GM19372 (cell line): ENCODE data around the gene MFSD1.
A peak's percentile ranks its signal among the peaks of the same experiment; 100 is the strongest.
"Not testable (repeated sequence)": the region's sequence is repeated elsewhere in the genome, so short reads cannot be mapped to it uniquely, and the experiment has no call there.

ENCODE experiments used
- ATAC-seq: cut with Tn5 transposase; IDR thresholded peaks from one replicate; pipeline ENCODE4 v1.9.1; 2021; ENCODE audit warnings: mild to moderate bottlenecking, low read depth, moderate library complexity; ENCODE audit not compliant: unreplicated experiment

Gene MFSD1

DNA sequence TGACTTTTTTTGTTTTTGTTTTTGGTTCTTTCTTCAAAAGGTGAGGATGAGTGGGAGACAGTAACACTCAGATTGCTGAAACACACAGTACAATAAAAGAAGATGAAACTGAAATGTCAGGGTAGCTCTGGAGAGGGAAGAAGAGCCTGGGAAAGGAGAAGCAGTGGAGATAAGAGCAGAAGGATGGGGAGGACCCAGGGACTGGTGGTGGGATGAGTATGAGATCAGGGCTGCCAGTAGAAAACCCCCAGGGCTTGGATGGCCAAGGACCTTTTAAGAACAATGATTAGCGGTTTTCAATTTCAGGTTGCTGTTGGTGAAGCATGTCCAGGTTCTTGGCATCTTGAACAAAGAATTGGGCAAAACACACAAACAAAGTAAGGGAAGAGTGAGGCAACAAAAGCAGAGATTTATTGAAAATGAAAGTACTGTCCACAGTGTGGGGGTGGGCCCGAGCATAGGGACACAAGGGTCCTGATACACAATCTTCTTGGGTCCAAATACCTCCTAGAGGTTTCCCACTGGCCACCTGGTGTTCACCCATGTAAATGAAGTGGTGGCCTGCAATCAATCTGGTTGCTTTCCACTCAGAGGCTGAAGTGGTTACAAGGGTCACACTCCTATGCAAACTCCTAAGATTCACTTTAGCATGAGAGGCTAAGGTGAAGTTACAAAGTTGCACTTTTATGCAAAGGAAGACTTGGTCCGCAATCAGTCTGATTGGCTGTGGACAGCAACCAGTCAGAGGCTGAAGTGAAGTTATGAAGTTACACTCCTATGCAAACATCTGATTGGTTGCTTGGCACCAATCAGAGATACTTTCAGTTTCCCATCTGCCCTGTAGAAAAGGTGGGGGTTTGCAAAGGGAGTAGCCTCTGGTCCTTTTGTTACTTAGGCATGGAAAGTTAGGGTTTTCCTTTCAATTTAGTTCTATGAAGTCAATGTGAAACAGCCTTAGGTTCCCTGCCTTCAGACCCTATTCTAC is 26.1 kb upstream of the MFSD1 start:
- no peak for ATAC-seq

DNA sequence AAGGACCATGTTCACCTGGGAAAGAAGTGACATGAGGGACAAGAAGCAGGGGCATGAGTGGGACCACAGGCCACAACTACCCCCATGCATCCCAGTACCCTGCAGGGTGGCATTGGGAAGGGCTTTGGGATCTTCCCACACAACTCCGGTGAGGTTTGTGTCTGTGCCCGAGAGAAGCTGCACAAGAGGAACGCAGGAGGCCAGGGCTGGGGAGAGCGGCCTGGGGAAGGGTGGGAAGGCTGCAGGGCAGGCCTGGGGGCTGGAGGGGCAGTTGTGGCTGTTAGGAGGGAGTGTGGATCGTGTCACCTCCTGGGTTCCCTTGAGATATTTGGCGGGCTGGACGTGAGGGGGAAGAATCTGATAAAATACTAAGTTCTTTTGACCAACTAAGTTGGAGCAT is 25.3 kb upstream of the MFSD1 start:
- no peak for ATAC-seq

DNA sequence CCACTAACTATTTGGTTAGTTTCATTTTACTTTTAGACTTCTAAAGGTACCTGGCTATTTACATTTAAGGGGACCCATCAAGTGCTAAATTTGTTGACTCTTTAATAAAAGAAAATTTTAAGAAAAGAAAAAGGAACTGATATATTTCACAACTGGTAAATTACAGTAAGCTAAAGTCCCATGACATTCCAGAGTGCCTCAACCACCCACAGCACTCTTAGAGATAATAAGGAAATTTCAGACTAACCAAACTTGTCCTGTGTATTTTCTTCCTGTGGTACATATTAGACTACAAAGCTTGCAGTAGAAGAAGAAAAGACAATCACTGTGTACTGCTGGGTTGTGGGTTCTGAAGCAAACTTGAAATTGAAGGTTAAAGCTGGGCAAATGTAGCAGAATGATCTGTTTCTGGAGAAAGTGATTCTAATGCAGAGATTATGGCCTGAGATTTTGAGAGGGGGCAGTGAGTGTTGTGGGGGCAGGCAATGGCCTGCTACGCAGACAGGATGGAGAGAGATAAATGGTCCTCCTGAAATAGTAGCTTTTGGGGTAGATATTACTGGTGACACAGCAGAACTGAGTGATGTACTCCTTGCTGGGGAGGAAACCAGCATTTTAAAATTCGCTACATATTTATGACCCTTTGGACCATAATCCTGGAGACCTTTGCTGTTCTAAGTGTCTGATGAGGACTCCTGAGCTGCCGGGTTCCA is 24.5 kb upstream of the MFSD1 start:
- ATAC-seq = no peak

DNA sequence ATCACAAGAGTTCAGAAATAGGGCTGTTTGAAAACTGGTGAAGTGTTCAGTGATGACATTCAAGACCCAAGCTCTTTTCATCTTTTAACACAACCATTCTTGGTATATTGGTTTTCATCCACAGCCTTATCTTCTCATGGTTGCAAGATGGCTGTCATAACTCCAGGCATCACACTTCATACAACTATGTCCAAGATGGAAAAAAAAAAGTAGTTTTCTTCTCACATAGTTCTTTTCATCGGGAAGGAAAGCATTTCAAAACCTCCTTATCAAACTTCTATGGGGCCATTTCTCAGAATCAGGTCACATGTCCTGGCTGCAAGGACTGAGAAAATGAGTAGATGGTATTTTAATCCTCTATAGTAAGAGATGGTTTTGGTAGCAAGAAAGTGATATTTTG is 21.1 kb upstream of the MFSD1 start:
- ATAC-seq = no peak

DNA sequence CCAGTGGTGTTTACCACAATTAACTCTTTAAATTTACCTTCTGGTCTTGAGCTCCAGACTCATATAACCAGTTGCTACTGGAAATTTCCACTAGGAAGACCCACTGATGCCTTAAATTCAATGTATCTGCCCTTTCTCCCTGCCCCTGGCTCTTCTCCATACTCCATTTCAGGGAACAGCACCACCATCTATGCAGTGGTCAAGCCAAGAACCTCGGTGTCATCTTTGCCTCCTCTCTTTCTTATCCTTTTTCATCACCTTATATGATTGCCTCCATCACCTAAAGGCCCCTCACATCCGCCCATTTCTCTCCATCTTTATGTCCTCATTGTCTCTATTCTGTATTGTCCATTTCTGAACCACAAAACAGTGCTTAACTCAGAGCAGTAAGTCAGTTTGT is 20.7 kb upstream of the MFSD1 start:
- no peak for ATAC-seq

DNA sequence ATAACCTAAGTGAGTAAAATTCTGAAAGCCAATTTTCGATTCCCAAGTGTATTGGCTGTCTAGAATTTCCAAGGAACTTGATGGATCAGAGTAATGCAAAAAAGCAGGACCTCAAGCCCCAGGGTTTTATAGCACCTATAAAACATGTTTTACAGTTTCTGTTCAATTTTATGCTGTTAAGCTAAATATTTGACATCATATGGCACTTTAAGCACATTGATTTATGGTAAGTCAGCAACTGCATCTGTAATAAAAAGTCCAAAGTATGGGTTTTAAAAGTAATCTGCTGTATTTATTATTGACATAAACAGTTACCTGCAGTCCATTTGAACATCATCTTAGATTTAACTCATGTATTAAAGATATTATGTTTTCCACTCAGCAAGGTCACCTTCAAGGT is 20.0 kb upstream of the MFSD1 start:
- no peak for ATAC-seq

DNA sequence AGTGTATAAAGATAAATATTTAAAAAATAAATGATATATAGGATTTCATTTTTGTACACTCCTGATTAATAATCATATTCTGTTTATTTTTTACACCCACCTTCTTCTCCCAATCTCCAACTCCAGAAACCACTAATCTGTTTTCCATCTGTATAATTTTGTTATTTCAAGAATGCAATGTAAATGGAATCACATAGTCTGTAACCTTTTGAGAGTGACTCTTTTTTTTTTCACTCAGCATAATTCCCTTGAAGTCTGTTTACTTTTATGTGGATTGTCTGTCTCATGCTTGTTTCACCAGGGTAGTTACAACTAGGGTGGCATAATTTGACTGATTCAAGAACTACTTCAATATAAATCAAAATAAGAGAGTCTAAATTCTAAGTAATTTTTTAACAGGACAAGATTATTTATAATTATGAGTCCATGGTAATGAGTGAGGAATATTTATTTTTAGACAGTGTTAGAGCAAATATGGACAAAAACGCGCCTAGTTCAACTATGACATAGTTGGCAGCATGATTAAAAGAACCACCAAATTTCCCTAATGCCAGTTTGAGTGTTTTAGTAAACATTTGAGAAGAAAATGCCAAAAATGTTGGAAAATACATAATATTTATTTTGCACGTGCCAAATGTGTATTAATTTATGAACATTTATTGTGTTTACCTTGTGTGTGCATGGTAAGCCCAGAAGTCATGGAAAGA is 19.4 kb upstream of the MFSD1 start:
- no peak for ATAC-seq

DNA sequence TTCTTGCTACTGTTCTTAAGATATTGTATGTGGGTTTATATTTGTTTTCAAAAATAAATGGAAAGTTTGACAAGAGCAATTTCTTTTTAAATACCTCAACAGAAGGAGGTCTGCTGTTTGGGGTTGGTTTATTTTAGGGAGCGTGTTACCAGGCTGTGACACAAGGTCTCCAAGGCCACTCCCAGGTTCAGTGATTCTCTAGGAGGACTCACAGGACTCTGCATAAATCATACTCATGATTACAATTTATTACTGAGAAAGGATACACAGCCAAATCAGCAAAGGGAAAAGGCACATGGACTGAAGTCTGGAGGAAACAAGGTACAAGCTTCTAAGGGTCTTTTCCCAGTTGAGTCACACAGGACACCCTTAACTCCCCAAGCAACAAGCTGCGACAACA is 18.8 kb upstream of the MFSD1 start:
- ATAC-seq = no peak

DNA sequence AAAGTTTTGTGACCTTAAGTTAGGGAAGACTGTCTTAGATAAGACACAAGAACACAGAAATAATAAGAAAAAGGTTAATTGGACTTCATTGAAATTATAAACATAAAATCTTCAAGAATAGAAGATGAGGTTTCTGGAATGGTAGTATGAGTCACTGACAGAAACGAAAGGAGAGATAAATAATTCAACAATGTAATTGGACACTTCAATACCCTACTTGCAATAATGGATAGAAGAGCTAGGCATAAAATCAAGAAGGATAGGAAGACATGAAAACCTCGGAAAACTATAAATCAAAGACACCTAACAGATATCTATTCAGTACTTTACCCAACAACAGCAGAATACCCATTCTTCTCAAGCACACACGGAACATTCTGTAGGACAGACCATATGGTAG is 15.9 kb upstream of the MFSD1 start:
- ATAC-seq = no peak

DNA sequence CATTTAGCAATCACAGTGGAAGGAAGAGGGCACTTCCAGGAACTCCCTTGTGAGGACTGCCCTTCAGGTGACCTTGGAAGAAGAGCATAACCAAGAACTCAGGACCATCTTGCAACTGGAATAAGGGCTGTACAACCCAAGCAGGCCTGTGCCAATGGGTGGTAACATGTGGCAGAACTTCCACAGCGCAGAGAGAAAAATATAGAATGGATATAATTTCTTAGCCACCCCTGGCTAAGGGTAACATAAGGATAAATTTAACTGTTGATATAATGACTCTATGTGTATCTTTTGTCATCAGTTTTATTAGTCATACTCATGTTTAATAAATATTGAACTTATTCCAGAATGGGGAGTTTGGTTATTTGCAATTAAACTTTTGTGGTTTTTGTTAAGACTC is 13.4 kb upstream of the MFSD1 start:
- ATAC-seq = no peak

DNA sequence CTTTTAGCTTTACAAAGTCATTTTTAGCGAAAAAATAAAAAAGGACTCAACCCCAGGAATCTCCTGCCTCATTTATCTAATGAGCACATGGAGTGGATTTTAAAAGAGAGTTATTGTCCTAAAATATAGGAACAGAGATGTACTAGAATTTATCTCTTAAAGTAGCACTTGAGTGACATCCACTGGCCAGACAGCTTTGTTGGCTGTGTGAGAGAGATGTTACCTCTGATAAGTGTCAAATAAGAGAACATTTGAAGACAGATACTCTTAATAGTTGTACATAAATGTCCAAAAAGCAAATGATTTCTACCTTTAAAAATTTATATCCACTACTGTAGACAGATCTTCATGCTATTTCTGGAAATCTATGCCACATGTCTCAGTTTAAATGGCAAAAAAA is 12.3 kb upstream of the MFSD1 start:
- no peak for ATAC-seq

DNA sequence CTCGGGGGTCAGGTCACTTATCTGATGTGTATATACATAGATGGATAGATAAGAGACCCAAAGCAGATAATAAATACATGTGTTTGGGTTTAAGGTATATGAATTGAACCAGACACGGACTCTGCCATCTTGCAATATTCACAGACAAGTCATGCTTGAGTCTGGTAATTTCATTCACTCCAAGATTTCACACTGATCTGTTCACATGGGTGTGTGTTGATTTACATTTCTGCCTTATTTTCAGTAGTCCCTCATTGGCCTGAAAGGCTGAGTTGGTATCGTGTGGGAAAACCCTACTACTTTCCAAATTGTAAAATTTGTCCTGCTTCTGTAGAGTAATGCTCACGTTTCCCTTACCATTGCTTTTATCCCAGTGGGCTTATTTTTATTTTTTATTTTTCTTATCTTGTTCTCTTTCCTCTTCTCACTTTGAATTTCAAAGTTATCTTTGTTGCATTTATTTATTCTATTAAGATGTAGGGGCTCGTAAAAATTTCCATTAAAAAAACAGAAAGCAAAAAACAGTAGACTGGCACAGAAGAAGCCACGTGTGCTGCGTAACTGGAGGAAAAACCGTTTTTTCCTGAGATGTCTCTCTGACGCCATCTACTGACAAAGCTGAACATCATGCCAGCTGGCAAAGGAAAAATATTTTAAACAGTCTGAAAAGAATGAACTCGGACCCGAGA is 10.8 kb upstream of the MFSD1 start:
- ATAC-seq = peak; percentile 64

DNA sequence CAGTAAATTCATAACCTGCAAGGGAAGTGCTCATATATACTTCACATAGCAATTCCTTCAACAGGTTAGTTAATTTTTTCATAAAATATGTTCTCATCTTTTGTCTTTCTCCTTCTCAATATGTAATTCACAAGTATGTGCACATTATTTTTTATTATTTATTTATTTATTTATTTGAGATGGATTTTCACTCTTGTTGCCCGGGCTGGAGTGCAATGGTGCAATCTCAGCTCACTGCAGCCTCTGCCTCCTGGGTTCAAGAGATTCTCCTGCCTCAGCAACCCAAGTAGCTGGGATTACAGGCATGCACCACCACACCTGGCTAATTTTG is 10.3 kb upstream of the MFSD1 start:
- ATAC-seq = not testable (repeated sequence)

DNA sequence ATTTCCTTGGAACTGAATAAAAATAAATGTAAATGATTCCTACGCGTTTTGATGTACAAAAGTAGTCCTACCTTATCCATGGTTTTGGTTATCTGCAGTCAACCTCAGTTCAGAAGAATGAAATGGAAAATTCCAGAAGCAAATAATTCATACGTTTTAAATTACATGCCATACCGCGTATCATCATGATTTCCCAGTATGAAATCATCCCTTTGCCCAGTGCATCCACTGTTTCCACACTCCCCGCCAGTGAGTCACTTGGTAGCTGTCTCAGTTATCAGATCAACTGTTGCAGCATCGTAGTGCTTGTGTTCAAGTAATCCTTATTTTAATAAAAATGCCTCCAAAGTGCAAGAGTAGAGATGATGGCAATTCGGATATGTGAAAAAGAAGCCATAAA is 9.1 kb upstream of the MFSD1 start:
- ATAC-seq = no peak

DNA sequence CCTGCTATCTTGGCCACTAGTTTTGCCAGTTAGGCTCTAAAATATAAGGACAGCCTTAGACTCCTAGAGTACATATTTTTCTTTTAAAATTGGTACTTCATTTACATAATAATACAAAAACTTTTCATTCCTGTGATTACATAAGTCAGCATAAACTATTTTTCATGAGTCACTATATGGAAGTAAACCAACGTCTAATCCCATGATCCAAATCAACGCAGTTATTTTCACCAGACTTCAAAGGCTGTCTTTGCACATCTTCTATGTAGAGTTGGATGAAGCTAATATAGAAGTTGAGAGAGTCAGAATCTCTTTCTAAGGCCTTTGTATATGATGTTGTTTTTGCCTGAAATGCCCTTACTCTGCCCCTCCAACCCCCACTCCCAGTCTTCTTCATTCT is 7.6 kb upstream of the MFSD1 start:
- ATAC-seq = no peak

DNA sequence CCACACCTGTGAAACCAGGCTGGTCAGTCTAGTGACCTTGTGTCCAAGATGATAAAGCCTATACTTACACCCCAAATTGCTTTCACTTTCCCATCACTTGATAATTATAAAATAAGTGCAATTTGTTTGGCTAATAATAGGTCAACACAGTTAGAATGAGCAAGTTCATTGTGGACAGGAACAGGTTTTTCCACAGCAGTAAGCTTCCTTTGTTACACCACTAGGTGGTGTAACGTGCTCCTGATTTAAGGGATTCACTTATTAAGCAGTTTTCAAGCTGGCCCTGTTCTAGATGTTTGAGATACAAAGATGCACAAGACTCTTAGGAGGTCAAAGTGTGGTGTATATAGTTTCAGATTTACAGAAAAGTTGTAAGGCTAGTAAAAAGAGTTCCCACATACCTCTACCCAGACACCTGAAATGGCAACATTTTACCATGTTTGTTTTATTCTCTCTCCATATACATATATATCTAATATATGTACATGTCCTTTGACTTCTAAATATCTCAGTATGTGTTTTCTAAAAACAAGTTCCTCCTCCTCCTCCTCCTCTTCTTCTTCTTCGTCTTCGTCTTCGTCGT is 6.8 kb upstream of the MFSD1 start:
- peak; percentile 72 for ATAC-seq

DNA sequence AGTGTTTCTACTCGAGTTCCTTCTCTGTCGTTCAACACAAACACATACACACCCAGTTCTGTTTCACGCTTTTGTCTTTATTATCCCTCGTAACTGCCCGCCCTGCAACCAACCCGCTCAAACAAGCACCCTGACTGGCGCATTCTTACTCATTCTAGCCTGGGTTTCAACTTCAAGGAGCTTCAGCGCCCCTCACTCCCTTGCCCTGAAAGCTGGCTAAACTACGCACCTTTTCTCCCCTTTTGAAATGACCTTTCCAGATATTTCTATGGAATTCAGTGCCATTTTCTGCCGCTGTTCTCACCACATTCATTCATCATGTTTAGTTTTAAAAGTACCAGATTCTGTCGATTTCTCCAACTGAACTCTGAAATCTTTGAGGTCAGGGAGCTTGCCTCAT is 653 bp upstream of the MFSD1 start:
- no peak for ATAC-seq

DNA sequence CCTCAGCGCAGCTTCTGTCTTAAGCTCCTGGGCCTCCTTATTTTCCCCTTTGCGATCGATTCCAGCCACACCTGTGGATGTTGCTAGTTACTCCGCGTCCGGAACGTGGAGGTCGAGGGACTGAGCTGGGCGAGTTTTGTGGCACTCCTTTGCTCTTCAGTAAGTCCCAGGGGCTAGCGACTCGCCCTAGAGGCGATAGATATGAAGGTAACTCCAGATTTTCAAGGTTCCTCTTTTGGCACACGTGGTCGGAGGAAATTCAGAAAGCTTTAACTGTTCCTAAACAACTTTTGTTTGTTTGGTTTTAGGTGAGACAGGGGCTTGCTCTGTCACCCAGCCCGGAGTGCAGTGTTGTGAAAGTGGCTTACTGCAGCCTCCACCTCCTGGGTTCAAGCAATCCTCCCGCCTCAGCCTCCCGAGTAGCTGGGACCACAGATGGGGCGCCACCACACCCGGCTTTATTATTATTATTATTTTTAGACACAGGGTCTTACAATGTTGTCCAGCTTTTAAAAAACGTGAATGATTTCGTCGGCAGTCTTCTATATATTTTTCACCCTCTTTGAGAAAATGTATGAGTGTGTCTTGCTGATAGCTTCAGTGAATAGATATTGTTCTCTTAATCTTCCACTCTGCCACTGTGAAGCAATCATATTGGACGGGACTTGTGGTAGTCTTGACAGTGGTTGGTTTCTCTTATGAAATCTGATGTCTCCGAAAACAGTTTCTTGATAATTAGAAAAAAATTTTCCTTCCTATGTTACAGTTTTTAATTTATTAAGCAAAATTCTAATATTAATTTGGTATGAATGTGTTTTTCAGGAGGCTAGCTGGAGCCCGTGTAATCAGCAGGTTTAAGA is 785 bp downstream of the MFSD1 start:
- peak; percentile 23 for ATAC-seq

DNA sequence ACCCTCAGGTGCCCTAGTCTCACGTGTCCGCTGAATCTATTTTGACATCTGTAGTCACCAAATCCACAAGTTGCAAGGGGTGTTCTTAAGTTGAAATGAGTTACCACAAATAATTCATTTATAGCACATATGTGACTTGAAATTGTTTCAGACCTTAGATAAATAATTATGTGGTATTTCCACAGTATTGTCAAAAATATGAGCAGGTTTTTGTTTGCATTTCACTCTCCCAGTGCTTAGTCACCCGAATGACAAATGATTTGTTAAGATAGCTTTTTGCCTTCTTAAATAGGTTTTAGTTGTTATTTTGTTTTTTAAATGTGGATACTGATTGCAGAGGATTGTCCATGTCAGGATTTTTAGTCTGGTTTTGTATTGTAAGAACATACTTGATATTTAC is 2.6 kb downstream of the MFSD1 start:
- ATAC-seq = no peak

DNA sequence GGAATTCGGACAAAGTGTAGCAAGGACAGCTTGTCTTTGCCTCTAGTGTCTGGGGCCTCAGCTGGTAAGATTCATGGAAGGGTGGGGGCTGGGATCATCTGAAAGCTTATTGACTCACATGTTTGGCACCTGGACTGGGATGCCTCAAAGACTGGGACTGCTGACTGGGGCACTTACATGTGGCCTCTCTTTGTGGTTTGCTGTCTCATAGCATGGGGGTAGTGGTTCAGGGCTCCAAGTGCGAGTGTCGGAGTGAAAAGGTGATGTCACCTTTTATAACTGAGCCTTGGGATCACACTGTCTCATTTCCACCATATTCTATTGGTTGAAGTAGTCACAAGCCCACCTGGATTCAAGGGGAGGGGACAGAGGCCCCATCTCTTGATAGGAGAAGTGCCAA is 6.8 kb downstream of the MFSD1 start:
- ATAC-seq = no peak
